ENCODE measurements around the gene MALT1.
A peak's percentile ranks its signal among the peaks of the same experiment; 100 is the strongest.

Gene MALT1

DNA sequence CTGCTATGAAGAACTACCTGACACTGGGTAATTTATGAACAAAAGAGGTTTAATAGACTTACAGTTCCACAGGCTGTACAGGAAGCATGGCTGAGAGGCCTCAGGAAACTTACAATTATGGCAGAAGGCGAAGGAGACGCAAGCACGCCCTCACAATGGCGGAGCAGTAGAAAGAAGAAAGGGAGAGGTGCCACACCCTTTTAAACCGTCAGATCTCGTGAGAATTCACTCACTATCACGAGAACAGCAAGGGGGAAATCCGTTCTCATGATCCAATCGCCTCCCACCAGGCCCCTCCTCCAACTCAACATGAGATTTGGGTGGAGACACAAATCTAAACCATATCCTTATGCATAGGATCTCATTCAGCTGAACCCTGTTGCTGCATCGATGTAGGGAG, 108.8 kb downstream of the MALT1 start:
- no peak for DNase-seq

- DNase-seq: peak; percentile 77
These were observed 110.4 kb downstream of the MALT1 start for GRCh38 chr18:58781627-58782194.

- DNase-seq: peak; percentile 31
These were observed 113.4 kb downstream of the MALT1 start for GRCh38 chr18:58784601-58785137.

DNA sequence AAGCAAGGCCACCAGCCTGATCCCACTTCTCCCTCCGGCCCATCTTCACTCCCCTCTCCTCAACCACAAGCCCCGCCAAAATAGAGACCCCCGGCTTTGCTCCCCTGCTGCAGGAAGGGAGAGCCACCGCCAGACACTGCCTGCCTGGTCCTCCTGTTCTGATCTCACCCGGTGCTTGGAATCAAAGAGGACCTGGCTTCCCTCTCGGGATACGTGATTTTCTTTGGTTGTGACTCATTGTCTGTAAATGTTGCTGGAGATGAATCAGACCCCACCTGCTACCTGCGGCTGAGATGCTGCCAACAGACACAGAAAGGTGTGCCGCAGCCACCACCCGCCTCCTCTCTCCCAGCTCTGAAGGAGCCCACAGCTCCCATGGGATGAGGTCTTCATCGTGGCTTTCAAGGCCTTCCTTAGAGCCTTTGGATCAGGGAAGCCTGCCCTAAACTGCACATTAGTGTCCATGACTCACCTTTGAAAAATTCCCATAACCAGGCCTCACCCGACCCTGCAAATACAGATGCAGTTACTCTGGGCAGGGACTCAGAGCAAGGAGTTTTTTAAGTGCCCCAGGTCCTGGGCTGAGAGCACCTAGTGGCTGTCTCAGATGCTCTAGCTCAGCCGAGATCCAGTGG, 114.0 kb downstream of the MALT1 start:
- DNase-seq: peak; percentile 93

GRCh38 chr18:58785870-58786269, 114.6 kb downstream of the MALT1 start:
- DNase-seq: no peak

- no peak for DNase-seq
These were observed 116.4 kb downstream of the MALT1 start for GRCh38 chr18:58787536-58788149.

DNA sequence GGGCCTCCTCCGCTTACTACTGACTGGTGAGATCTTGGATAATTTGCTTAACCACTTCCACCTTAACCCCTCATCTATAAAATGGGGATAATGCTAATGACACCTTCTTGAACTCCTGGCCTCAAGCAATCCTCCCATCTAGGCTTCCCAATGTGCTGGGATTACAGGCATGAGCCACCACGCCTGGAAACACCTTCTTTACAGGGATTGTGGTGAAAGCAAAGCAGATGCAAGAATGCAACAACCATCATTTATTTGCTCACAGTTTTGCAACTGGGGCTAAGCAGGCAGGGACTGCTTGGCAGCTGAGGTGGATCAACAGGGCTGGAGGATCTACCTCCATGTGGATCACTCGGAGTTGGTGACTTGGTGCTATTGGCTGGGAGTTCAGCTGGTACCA, 117.2 kb downstream of the MALT1 start:
- no peak for DNase-seq

GRCh38 chr18:58788971-58789875, 118.0 kb downstream of the MALT1 start:
- peak; percentile 70 for DNase-seq

GRCh38 chr18:58789876-58790240, 118.6 kb downstream of the MALT1 start:
- DNase-seq: no peak

DNA sequence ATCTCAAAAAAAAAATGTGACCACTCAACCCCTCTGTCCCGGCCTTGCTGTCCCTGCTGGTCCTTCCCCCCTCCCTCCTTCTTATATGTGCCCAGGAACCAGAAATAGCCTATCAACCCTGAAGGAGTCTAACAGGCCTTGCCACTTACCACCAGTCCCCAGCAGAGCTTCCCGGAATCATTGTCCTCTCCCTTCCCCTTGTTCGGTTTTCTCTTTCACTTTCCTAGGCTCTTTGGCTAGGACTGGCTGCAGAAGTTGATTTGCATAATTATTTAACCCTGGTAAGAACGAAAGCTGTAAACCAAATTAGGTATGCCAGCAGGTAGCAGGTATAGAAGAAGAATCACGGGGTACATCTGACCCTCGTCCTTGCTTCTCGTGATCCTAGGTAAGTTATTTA, 120.8 kb downstream of the MALT1 start:
- no peak for DNase-seq

DNA sequence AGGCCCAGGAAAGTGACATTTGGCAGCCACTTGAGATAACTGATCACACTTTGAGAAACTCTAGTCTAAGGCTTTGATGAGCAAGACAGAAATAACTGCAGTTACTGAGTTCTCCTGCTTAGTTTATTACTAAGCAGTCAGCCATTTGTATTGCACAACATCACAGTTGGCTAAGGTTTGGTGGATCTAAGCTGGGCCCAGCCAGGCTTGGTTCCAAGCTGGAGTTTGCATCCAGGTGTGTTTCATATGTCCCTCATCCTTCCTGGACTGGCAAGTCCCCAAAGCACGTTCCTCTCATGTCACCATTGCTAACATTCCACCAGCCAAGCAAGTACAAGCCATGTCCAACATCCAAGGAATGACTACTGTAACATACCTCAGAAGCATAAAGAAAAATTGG, 122.1 kb downstream of the MALT1 start:
- peak; percentile 88 for DNase-seq

DNA sequence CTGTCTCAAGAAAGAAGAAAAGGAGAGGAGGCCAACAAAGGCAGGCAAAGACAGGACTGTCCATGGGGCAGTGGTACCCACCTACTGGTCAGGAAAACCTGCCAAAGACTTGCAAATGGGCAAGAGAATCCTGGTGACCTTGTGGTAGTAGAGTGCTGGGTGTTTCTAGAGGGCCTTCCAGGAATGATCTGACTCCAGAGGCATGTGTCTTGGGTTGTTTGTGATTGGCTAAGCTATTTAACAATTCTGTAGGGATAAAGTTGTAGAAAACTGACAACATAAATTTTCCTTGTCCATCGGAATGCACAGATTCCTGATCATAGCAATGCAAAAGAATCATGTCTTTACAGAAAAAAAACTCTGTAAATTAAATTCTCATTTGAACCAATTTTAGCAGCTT, 125.0 kb downstream of the MALT1 start:
- peak; percentile 20 for DNase-seq

GRCh38 chr18:58800582-58800981, 129.3 kb downstream of the MALT1 start:
- no peak for DNase-seq

DNA sequence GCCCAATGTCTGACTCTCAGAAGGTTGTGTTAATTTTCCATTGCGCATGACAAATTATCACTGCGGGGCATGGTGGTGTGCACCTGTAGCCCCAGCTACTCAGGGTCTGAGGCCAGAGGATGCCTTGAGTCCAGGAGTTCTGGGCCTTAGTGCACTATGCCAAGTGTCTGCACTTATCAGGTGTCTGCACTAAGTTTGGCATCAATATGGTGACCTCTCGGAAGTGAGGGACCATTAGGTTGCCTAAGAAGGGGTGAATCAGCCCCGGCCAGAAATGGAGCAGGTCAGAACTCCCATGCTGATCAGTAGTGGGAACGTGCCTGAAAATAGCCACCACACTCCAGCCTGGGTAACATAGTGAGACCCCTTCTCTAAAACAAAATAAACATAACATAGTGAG, 131.7 kb downstream of the MALT1 start:
- DNase-seq: no peak

GRCh38 chr18:58803978-58804377, 132.7 kb downstream of the MALT1 start:
- no peak for DNase-seq

Measured in fibroblast of skin of right biceps (primary cell).